ENCODE data around the gene DYRK2.

Gene DYRK2

DNA sequence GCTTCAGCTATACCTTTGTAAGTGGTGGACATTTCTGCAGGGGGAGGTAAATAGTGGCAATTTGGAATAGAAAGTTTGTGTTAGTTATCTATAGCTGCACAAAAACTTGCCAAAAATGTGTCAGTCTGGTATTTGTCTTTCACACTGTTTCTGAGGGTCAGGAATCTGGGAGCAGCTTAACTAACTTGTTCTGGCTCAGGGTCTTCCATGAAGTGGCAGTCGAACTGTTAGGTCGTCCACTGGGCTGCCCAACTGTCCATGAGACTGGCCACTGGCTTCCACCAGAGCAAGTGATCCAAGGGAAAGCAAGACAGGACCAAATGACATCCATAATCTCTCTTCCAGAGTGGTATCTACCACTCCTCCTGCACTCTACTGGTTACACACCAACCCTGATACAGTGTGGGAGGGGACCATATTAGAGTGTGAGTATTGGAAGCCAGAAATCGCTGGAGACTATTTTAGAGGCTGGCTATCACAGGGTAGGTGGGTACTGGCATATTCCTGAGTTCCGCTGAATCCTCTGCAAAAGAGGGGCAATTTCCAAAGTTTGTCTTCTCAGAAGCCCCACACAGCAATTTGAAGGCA lies 60.9 kb downstream of the DYRK2 start:
- DNase-seq, result no peak

DNA sequence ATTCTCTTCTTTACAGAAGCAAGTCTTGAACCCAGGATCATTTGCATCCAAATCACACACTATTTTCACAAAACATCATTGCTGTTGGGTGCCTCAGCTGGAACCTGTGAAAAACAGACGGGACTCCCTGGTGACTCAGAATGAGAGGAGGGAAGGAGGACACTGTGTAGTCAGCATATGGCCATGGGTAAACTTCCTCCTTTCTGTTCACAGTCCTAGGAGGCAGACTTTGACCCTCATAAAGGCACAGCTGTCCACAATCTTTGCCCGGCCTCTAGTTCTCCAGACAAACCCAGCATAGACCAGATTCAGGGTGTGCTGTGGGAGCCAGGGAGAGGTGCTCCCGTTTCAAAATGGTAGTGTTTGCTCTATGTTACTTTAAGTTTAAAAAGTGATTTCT lies 62.0 kb downstream of the DYRK2 start:
- DNase-seq, result no peak

GRCh38 chr12:67712011-67712410 lies 63.5 kb downstream of the DYRK2 start:
- no peak for DNase-seq

DNA sequence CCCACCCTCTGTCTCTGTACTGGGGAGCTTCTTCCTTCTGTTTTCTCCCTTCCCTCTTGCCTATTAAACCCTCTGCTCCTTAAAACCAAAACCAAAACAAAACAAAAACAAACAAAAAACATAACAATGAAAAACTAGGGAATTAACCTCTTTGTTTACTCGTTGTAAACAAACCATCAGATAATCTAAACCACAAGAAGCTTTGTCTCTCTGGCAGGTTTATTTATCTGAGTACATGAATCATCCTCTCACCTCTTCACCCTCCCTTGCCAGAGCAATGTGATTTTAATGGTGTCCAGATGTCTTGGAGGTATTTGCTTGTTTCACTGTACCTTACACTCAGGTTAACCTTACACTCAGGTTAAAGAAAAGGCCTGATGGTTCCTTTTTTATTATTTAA lies 66.1 kb downstream of the DYRK2 start:
- DNase-seq, result no peak
